ENCODE results near the gene CDCA3.

DNA sequence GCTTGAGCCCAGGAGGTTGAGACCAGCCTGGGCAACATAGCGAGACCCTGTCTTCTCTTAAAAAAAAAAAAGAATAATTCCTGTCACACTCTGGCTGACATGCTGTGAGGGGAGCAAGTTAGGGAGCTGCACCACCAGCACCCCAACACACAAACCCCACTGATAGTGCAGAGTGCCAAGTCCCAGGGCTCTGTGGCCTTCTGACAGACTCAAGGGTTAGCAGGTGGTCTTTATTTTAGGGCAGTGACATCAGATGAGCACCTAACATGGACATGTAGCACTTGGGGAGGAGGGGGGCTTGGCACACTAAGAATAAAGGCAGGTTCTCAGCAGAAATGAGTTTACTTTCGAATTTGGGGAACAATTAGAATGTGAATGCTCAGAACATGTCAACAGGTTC, 7.7 kb upstream of the CDCA3 start:
- TF ChIP-seq, protein P1, sequence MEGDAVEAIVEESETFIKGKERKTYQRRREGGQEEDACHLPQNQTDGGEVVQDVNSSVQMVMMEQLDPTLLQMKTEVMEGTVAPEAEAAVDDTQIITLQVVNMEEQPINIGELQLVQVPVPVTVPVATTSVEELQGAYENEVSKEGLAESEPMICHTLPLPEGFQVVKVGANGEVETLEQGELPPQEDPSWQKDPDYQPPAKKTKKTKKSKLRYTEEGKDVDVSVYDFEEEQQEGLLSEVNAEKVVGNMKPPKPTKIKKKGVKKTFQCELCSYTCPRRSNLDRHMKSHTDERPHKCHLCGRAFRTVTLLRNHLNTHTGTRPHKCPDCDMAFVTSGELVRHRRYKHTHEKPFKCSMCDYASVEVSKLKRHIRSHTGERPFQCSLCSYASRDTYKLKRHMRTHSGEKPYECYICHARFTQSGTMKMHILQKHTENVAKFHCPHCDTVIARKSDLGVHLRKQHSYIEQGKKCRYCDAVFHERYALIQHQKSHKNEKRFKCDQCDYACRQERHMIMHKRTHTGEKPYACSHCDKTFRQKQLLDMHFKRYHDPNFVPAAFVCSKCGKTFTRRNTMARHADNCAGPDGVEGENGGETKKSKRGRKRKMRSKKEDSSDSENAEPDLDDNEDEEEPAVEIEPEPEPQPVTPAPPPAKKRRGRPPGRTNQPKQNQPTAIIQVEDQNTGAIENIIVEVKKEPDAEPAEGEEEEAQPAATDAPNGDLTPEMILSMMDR (conservative IDR thresholded peaks at IDR 0.05; ENCODE audit: low read depth, low read length): no peak
- no peak for TF ChIP-seq EZH2 (IDR thresholded peaks at IDR 0.05; ENCODE audit: borderline replicate concordance, low read depth, low read length, poor library complexity, severe bottlenecking)
